GM18508 (cell line): ENCODE measurements around the gene R3HDM2.

Experiments used
- ATAC-seq: cut with Tn5 transposase; IDR thresholded peaks from one replicate; pipeline ENCODE4 v1.9.1; 2021; ENCODE audit warnings: moderate number of reproducible peaks; ENCODE audit not compliant: insufficient read depth, unreplicated experiment

Gene R3HDM2

GRCh38 chr12:57430931-57431566 lies at the start of gene R3HDM2:
Gene R3HDM2 (minus strand): TSS chr12:57431043. CDS start chr12:57310428, 120,615 bp downstream.
- ATAC-seq = peak; percentile 64

- no peak for ATAC-seq
Observed at GRCh38 chr12:57479376-57480115, 48.7 kb upstream of the R3HDM2 start, which contains the start of gene ARHGAP9. Gene ARHGAP9 (minus strand): TSS chr12:57479866. CDS start chr12:57479406, 460 bp downstream.

GRCh38 chr12:57479043-57479375 lies 48.2 kb upstream of the R3HDM2 start:
- no peak for ATAC-seq

- no peak for ATAC-seq
Observed at GRCh38 chr12:57477710-57478681, 47.2 kb upstream of the R3HDM2 start.

- ATAC-seq = no peak
Observed at GRCh38 chr12:57476993-57477709, 46.3 kb upstream of the R3HDM2 start.

GRCh38 chr12:57476162-57476992 lies 45.5 kb upstream of the R3HDM2 start:
- no peak for ATAC-seq

GRCh38 chr12:57475271-57476161 lies 44.7 kb upstream of the R3HDM2 start:
- ATAC-seq = no peak

GRCh38 chr12:57474862-57475261 lies 44.0 kb upstream of the R3HDM2 start:
- no peak for ATAC-seq

GRCh38 chr12:57474430-57474829 lies 43.6 kb upstream of the R3HDM2 start:
- ATAC-seq = no peak

- no peak for ATAC-seq
Observed at GRCh38 chr12:57473886-57474285, 43.0 kb upstream of the R3HDM2 start.

GRCh38 chr12:57473392-57473791 lies 42.5 kb upstream of the R3HDM2 start:
- ATAC-seq = no peak

- no peak for ATAC-seq
Observed at GRCh38 chr12:57472391-57472790, 41.5 kb upstream of the R3HDM2 start.

- ATAC-seq = no peak
Observed at GRCh38 chr12:57471661-57472060, 40.8 kb upstream of the R3HDM2 start.

GRCh38 chr12:57470970-57471656 lies 40.3 kb upstream of the R3HDM2 start:
- ATAC-seq = no peak

GRCh38 chr12:57470286-57470969 lies 39.6 kb upstream of the R3HDM2 start:
- no peak for ATAC-seq

GRCh38 chr12:57469296-57470164 lies 38.7 kb upstream of the R3HDM2 start:
- ATAC-seq = no peak
